ENCODE measurements around the gene RPL19.
"Not testable (repeated sequence)": the region's sequence is repeated elsewhere in the genome, so short reads cannot be mapped to it uniquely, and the experiment has no call there.

DNA sequence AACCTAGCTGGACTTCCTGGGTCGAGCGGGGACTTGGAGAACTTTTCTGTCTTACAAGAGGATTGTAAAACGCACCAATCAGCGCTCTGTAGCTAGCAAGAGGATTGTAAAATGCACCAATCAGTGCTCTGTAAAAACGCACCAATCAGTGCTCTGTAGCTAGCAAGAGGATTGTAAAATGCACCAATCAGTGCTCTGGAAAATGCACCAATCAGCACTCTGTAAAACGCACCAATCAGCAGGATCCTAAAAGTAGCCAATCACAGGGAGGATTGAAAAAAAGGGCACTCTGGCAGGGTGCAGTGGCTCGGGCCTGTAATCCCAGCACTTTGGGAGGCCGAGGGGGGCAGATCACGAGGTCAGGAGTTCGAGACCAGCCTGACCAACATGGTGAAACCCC lies 31.6 kb upstream of the RPL19 start:
- TF ChIP-seq, protein P1, sequence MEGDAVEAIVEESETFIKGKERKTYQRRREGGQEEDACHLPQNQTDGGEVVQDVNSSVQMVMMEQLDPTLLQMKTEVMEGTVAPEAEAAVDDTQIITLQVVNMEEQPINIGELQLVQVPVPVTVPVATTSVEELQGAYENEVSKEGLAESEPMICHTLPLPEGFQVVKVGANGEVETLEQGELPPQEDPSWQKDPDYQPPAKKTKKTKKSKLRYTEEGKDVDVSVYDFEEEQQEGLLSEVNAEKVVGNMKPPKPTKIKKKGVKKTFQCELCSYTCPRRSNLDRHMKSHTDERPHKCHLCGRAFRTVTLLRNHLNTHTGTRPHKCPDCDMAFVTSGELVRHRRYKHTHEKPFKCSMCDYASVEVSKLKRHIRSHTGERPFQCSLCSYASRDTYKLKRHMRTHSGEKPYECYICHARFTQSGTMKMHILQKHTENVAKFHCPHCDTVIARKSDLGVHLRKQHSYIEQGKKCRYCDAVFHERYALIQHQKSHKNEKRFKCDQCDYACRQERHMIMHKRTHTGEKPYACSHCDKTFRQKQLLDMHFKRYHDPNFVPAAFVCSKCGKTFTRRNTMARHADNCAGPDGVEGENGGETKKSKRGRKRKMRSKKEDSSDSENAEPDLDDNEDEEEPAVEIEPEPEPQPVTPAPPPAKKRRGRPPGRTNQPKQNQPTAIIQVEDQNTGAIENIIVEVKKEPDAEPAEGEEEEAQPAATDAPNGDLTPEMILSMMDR (IDR thresholded peaks at IDR 0.05), result not testable (repeated sequence)
- TF ChIP-seq POLR2A (IDR thresholded peaks at IDR 0.05), result not testable (repeated sequence)

All from lower leg skin (tissue), 3 donors.